MM.1S (cell line): ENCODE results near the gene CSNK1G3.

Source experiments
- EZH2 ChIP-seq: fragments of 300-600 bp; sonication (generic); optimal IDR thresholded peaks from 2 replicates; pipeline ENCODE3; 2017; ENCODE audit warnings: low read depth, mild to moderate bottlenecking, antibody characterized with exemption, low read length, mixed read lengths
- EZH2phosphoT487 ChIP-seq: fragments of 300-600 bp; sonication (generic); IDR thresholded peaks from 2 replicates; pipeline ENCODE4 v1.6.1; 2018; ENCODE audit warnings: antibody characterized with exemption, low read length
- TF ChIP-seq, protein P1 (sequence below): fragments of 300-600 bp; sonication (generic); IDR thresholded peaks from 2 replicates; pipeline ENCODE4 v1.5.1; 2016; ENCODE audit warnings: antibody characterized with exemption, low read length, mixed read lengths

DNA sequence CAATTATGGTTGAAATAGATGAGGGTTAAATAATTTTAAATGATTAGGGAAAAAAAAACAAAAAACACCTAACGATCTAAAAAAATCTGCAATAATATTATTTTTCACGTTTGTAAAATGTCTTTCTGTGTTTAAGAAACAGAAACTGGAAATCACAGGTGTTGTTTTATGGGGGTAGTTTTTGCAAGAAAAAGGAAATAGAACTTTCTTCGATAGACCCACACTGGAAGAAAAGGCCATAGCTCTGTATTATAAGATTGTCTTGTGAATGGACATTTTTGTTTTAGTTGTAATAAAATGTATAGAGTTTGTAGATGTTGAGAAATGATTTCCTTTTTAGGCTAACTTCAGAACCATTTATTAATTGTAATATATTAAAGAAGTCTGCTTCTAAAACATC lies 5.5 kb downstream of the CSNK1G3 start:
- TF ChIP-seq, protein P1, sequence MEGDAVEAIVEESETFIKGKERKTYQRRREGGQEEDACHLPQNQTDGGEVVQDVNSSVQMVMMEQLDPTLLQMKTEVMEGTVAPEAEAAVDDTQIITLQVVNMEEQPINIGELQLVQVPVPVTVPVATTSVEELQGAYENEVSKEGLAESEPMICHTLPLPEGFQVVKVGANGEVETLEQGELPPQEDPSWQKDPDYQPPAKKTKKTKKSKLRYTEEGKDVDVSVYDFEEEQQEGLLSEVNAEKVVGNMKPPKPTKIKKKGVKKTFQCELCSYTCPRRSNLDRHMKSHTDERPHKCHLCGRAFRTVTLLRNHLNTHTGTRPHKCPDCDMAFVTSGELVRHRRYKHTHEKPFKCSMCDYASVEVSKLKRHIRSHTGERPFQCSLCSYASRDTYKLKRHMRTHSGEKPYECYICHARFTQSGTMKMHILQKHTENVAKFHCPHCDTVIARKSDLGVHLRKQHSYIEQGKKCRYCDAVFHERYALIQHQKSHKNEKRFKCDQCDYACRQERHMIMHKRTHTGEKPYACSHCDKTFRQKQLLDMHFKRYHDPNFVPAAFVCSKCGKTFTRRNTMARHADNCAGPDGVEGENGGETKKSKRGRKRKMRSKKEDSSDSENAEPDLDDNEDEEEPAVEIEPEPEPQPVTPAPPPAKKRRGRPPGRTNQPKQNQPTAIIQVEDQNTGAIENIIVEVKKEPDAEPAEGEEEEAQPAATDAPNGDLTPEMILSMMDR, result no peak
- no peak for TF ChIP-seq EZH2
- TF ChIP-seq EZH2phosphoT487, result no peak
